Neural cell (in vitro differentiated cells): Measurements from ENCODE around the gene XCR1. TPM values are rescaled to one million over a fixed set of nuclear protein-coding genes. Genes with fewer than 3 reads are reported as not detected.
A peak's percentile ranks its signal among the peaks of the same experiment; 100 is the strongest.

ENCODE experiments used
- H2AFZ ChIP-seq: fragments of 200-600, 300-800 bp; sonication (generic), shearing (Covaris generic); 2 replicates; pipeline ENCODE4 v1.6.0; 2014; ENCODE audit warnings: low read depth, mild to moderate bottlenecking, antibody characterized with exemption, low read length, moderate library complexity
- H3F3A ChIP-seq: fragments of 200-600 bp; shearing (Covaris generic); 2 replicates; pipeline ENCODE4 v1.6.1; 2016; ENCODE audit warnings: mild to moderate bottlenecking, moderate library complexity, mixed read lengths, antibody characterized with exemption, low read length; ENCODE audit not compliant: insufficient read depth, poor library complexity, severe bottlenecking
- H3K27ac ChIP-seq: fragments of 200-600, 300-800 bp; sonication (generic), shearing (Covaris generic); 2 replicates; pipeline ENCODE4 v1.5.1; 2014; ENCODE audit warnings: mild to moderate bottlenecking, low read length, moderate library complexity
- H3K27me3 ChIP-seq: fragments of 300-800, 200-600 bp; sonication (generic), shearing (Covaris generic); 2 replicates; pipeline ENCODE4 v1.6.0; 2014; ENCODE audit warnings: mild to moderate bottlenecking, low read depth, low read length, moderate library complexity; ENCODE audit not compliant: insufficient read depth
- H3K36me3 ChIP-seq: fragments of 300-800, 200-600 bp; sonication (generic), shearing (Covaris generic); 2 replicates; pipeline ENCODE4 v1.5.1; 2014; ENCODE audit warnings: mild to moderate bottlenecking, antibody characterized with exemption, low read length, moderate library complexity; ENCODE audit not compliant: insufficient read depth
- H3K4me2 ChIP-seq: fragments of 300-800, 200-600 bp; sonication (generic), shearing (Covaris generic); 2 replicates; pipeline ENCODE4 v1.6.0; 2014; ENCODE audit warnings: mild to moderate bottlenecking, low read length
- H3K4me3 ChIP-seq: fragments of 300-800, 200-600 bp; sonication (generic), shearing (Covaris generic); 2 replicates; pipeline ENCODE4 v1.5.1; 2014; ENCODE audit warnings: mild to moderate bottlenecking, low read length, moderate library complexity
- H3K79me2 ChIP-seq: fragments of 200-600 bp; shearing (Covaris generic); replicated peaks from 2 replicates; pipeline ENCODE4 v1.6.0; 2014; ENCODE audit warnings: mild to moderate bottlenecking, low read length, moderate library complexity; ENCODE audit not compliant: insufficient read depth
- H3K9ac ChIP-seq: fragments of 300-800, 200-600 bp; sonication (generic), shearing (Covaris generic); 2 replicates; pipeline ENCODE4 v1.6.1; 2016; ENCODE audit warnings: mild to moderate bottlenecking, low read length, mixed read lengths
- H3K9me2 ChIP-seq: fragments of 200-600 bp; shearing (Covaris generic); 2 replicates; pipeline ENCODE4 v1.6.1; 2016; ENCODE audit warnings: mild to moderate bottlenecking, low read length, mixed read lengths; ENCODE audit not compliant: insufficient read depth
- H3K9me3 ChIP-seq: fragments of 200-600, 300-800 bp; sonication (generic), shearing (Covaris generic); 2 replicates; pipeline ENCODE4 v1.6.1; 2016; ENCODE audit warnings: mild to moderate bottlenecking, mixed run types, low read length, moderate library complexity, mixed read lengths
- H4K20me1 ChIP-seq: fragments of 200-600 bp; shearing (Covaris generic); 2 replicates; pipeline ENCODE4 v1.6.1; 2016; ENCODE audit warnings: mild to moderate bottlenecking, mixed run types; ENCODE audit not compliant: insufficient read depth
- CTCF ChIP-seq: fragments of 450-650 bp; IDR thresholded peaks from 2 replicates; pipeline ENCODE4 v1.5.1; 2014; ENCODE audit warnings: antibody characterized with exemption, mild to moderate bottlenecking, moderate library complexity; ENCODE audit not compliant: poor library complexity, severe bottlenecking
- EP300 ChIP-seq: fragments of 450-650 bp; conservative IDR thresholded peaks from 2 replicates; pipeline ENCODE4 v1.6.1; 2014; ENCODE audit warnings: antibody characterized with exemption, mild to moderate bottlenecking, moderate library complexity; ENCODE audit not compliant: poor library complexity, severe bottlenecking
- EZH2 ChIP-seq: fragments of 200-600, 300-800 bp; shearing (Covaris generic), sonication (generic); IDR thresholded peaks from 2 replicates; pipeline ENCODE4 v1.6.1; 2014; ENCODE audit warnings: antibody characterized with exemption, low read length, borderline replicate concordance, mild to moderate bottlenecking; ENCODE audit not compliant: insufficient read depth, poor library complexity, severe bottlenecking
- MXI1 ChIP-seq: fragments of 450-650 bp; conservative IDR thresholded peaks from 2 replicates; pipeline ENCODE4 v1.6.1; 2014; ENCODE audit warnings: antibody characterized with exemption, mild to moderate bottlenecking; ENCODE audit not compliant: poor library complexity, severe bottlenecking
- POLR2AphosphoS5 ChIP-seq: IDR thresholded peaks from 2 replicates; pipeline ENCODE4 v1.6.1; 2012
- RAD21 ChIP-seq: fragments of 450-650 bp; conservative IDR thresholded peaks from 2 replicates; pipeline ENCODE4 v1.6.1; 2014; ENCODE audit warnings: antibody characterized with exemption, mild to moderate bottlenecking, moderate library complexity
- REST ChIP-seq: IDR thresholded peaks from 2 replicates; pipeline ENCODE4 v1.6.1; 2012; ENCODE audit warnings: borderline replicate concordance
- SMC3 ChIP-seq: fragments of 450-650 bp; conservative IDR thresholded peaks from 2 replicates; pipeline ENCODE4 v1.6.1; 2014; ENCODE audit warnings: antibody characterized with exemption, mild to moderate bottlenecking, moderate library complexity; ENCODE audit not compliant: poor library complexity
- TAF1 ChIP-seq: IDR thresholded peaks from 2 replicates; pipeline ENCODE4 v1.6.1; 2012; ENCODE audit warnings: low read depth
- polyA plus RNA-seq: library from polyadenylated mRNA; depleted of rRNA; stranded (reverse); fragments of >200 nt; gene quantifications from 2 replicates; pipeline ENCODE4 v1.2.3, GENCODE V29; 2014

Gene XCR1
- polyA plus RNA-seq, 1 donor from 2014 or later, result not detected

- H4K20me1 ChIP-seq, result no peaks in the 10 kb centered on the region
- H3F3A ChIP-seq, result no peaks in the 10 kb centered on the region
- H3K27ac ChIP-seq, result no peak within 1 kb of the TSS
- peak within 1 kb of the TSS; percentile 25 for H2AFZ ChIP-seq
- H3K9ac ChIP-seq, result peak within 1 kb of the TSS; percentile 6
- no peaks in the 10 kb centered on the region for H3K27me3 ChIP-seq
- no peaks in the 10 kb centered on the region for H3K79me2 ChIP-seq
- H3K9me3 ChIP-seq, result no peaks in the 10 kb centered on the region
- no peaks in the 10 kb centered on the region for H3K9me2 ChIP-seq
- H3K36me3 ChIP-seq, result no peaks in the 10 kb centered on the region
- H3K4me2 ChIP-seq, result peak within 1 kb of the TSS; percentile 53
- TF ChIP-seq MXI1 (peak; percentile 66), SMC3 (peak; percentile 26), EP300 (no peak), RAD21 (no peak), POLR2AphosphoS5 (no peak), CTCF (no peak), TAF1 (no peak), REST (no peak), EZH2 (no peak)
- peak within 1 kb of the TSS; percentile 78 for H3K4me3 ChIP-seq
These were observed 31.8 kb downstream of the XCR1 start, which contains the start of gene FYCO1 for GRCh38 chr3:45995236-45996192. Gene FYCO1 (minus strand): TSS chr3:45995824. CDS start chr3:45984910, 10,914 bp downstream.

GRCh38 chr3:45994419-45995235 lies 32.7 kb downstream of the XCR1 start:
- H3K27me3 ChIP-seq, result no peaks in the 10 kb centered on the region
- H3K27ac ChIP-seq, result no peak overlapping the region
- H3K36me3 ChIP-seq, result no peaks in the 10 kb centered on the region
- H3K9ac ChIP-seq, result no peak overlapping the region
- H2AFZ ChIP-seq, result no peak overlapping the region
- no peaks in the 10 kb centered on the region for H3K9me3 ChIP-seq
- H3K4me2 ChIP-seq, result no peak overlapping the region
- no peaks in the 10 kb centered on the region for H4K20me1 ChIP-seq
- no peaks in the 10 kb centered on the region for H3K79me2 ChIP-seq
- no peak for TF ChIP-seq POLR2AphosphoS5
- no peak for TF ChIP-seq TAF1
- no peak for TF ChIP-seq REST
- no peak for TF ChIP-seq MXI1
- no peak for TF ChIP-seq RAD21
- TF ChIP-seq CTCF, result no peak
- TF ChIP-seq EZH2, result no peak
- TF ChIP-seq SMC3, result no peak
- no peak for TF ChIP-seq EP300
- H3K4me3 ChIP-seq, result peak overlapping the region; percentile 78
- no peaks in the 10 kb centered on the region for H3F3A ChIP-seq
- H3K9me2 ChIP-seq, result no peaks in the 10 kb centered on the region
